Epithelial cell of esophagus (primary cell): ENCODE measurements around the gene MAB21L4.
A peak's percentile ranks its signal among the peaks of the same experiment; 100 is the strongest.

Experiments used
- DNase-seq: peaks from one replicate; pipeline ENCODE4 v3.0.0; 2010; ENCODE audit warnings: low read depth
- H3K4me3 ChIP-seq: 2 replicates; pipeline ENCODE4 v1.5.1; 2011; ENCODE audit warnings: mild to moderate bottlenecking, low read length, control low read depth
- CTCF ChIP-seq: IDR thresholded peaks from 2 replicates; pipeline ENCODE4 v1.5.1; 2011; ENCODE audit warnings: low read depth, mild to moderate bottlenecking, low read length, control low read depth, inconsistent platforms; ENCODE audit not compliant: insufficient read depth; ENCODE audit errors: missing control alignments

Gene MAB21L4

GRCh38 chr2:240901986-240902614 is 6.1 kb upstream of the MAB21L4 start:
- no peak for TF ChIP-seq CTCF
- no peak for DNase-seq
- H3K4me3 ChIP-seq, result no peak overlapping the region

- DNase-seq, result no peak
- H3K4me3 ChIP-seq, result no peak overlapping the region
- TF ChIP-seq CTCF, result no peak
Observed at GRCh38 chr2:240900141-240900860, 4.3 kb upstream of the MAB21L4 start.

GRCh38 chr2:240899468-240899865 is 3.5 kb upstream of the MAB21L4 start:
- no peak overlapping the region for H3K4me3 ChIP-seq
- TF ChIP-seq CTCF, result no peak
- no peak for DNase-seq

GRCh38 chr2:240898731-240899467 is 2.9 kb upstream of the MAB21L4 start:
- H3K4me3 ChIP-seq, result no peak overlapping the region
- TF ChIP-seq CTCF, result no peak
- DNase-seq, result no peak

GRCh38 chr2:240898108-240898730 is 2.3 kb upstream of the MAB21L4 start:
- no peak for TF ChIP-seq CTCF
- peak; percentile 64 for DNase-seq
- H3K4me3 ChIP-seq, result no peak overlapping the region

- DNase-seq, result peak; percentile 22
- no peak overlapping the region for H3K4me3 ChIP-seq
- TF ChIP-seq CTCF, result no peak
Observed at GRCh38 chr2:240896871-240897692, 1.1 kb upstream of the MAB21L4 start.
